Fibroblast of pulmonary artery (primary cell): ENCODE measurements around the gene OSGEPL1.
A peak's percentile ranks its signal among the peaks of the same experiment; 100 is the strongest.
"Not testable (repeated sequence)": the region's sequence is repeated elsewhere in the genome, so short reads cannot be mapped to it uniquely, and the experiment has no call there.

Source experiments
- DNase-seq: peaks from one replicate; pipeline ENCODE4 v3.0.0-alpha.2; 2010; ENCODE audit warnings: low read depth
- H3K4me3 ChIP-seq: replicated peaks from 2 replicates; pipeline ENCODE4 v1.5.1; 2011; ENCODE audit warnings: low read depth, mild to moderate bottlenecking, control low read depth, low read length, moderate library complexity
- CTCF ChIP-seq: IDR thresholded peaks from 2 replicates; pipeline ENCODE4 v1.5.1; 2011; ENCODE audit warnings: mild to moderate bottlenecking, control low read depth, low read length, inconsistent platforms; ENCODE audit errors: missing control alignments

Gene OSGEPL1

GRCh38 chr2:189772212-189772611 lies 9.6 kb upstream of the OSGEPL1 start:
- H3K4me3 ChIP-seq = no peak overlapping the region
- DNase-seq = no peak
- TF ChIP-seq CTCF = no peak

DNA sequence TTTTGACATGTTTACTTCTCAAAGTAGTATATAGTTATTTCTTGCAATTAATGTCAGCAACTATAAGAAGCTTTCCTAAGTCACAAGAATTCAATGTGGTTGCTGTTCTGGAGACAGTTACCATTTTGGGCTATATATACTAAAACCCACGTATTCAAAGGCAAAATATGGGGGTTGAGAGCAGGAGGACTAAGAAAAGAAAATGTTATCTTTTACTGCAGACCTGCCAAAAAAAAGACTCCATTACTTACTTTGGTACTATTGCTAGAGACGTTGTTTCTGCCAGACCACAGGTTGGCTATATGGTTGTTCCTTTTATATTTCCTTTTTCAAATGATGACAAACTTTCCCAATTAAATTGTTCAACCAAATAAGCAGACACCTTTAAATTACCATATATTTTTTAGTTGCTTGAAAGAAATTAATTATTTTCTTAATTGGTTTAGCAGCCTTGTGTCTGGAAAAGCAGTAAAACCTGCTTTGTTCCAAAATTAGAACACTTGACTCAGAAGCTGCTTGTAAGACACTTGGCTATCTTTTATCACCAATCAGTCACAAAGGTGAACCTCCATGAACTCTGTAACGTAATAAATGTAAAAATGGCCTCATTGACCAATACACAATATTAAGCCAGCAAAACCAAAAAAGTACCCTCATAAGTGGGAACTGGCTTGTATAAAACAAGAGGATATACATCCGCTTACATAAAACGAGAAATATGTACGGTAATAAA lies 8.2 kb upstream of the OSGEPL1 start:
- TF ChIP-seq CTCF = no peak
- DNase-seq = no peak
- H3K4me3 ChIP-seq = no peak overlapping the region

GRCh38 chr2:189763908-189764661 lies 1.5 kb upstream of the OSGEPL1 start:
- DNase-seq = peak; percentile 18
- H3K4me3 ChIP-seq = no peak overlapping the region
- TF ChIP-seq CTCF = no peak

- TF ChIP-seq CTCF = no peak
- H3K4me3 ChIP-seq = peak overlapping the region; percentile 80
- no peak for DNase-seq
These were observed 402 bp downstream of the OSGEPL1 start for GRCh38 chr2:189762229-189762550.

GRCh38 chr2:189760154-189760553 lies 2.4 kb downstream of the OSGEPL1 start:
- H3K4me3 ChIP-seq, DNase-seq: not testable (repeated sequence)

DNA sequence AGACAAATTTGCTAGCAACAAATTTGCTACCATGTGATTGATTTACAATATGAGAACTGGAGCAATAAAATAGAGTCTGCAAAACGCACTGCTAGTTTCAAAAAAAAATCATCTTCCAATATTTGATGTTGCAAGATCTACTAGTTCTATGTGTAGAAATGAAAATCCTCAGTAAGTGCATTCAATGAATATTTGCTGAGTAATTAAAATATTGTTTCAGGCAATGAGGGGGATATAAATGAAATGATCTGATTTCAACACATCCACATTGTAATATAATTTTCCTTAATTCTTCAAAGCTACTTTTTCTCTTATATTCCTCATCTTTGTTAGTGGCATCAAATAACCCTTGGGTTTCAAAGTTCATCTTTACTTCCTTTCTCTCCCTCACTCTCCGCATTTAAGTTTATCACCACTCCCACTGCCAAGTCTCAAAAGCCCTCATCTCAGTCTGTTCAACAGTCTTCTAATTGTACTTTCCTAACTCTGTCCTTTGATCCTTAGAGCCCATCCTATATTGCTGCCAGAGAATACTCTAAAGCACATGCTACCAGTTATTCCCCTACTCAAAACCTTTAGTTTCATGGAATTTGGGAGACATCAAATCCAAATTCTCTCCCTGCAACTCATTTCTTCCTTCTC lies 6.2 kb downstream of the OSGEPL1 start:
- no peak for DNase-seq

More for the DNA sequence above, 6.2 kb downstream of the OSGEPL1 start:
- no peak overlapping the region for H3K4me3 ChIP-seq
- no peak for TF ChIP-seq CTCF
